GM12878 (cell line): ENCODE results near the gene DYNC2LI1. TPM values are rescaled to one million over a fixed set of nuclear protein-coding genes. Genes with fewer than 3 reads are reported as not detected.

Source experiments
- ATAC-seq: fragments of 200-7000 bp; cut with Tn5 transposase; 3 replicates; pipeline ENCODE4 v1.9.1; 2020; ENCODE audit warnings: mild to moderate bottlenecking, moderate library complexity
- BruUV-seq: library from RNA; stranded (reverse); fragments of 400-500 nt; replicated peaks from 2 replicates; lab custom pipeline; 2021; lab: Mats Ljungman, UMichigan
- CTCF ChIA-PET: fragments of 300-600 bp; sonication (Branson Sonifier 250); formaldehyde crosslinking; extraction: SDS; loops from one replicate; lab custom pipeline; 2021; ENCODE audit warnings: inconsistent platforms; lab: Yijun Ruan, JAX
- POLR2A ChIA-PET: fragments of 350-600 bp; formaldehyde crosslinking; extraction: SDS; loops from one replicate; lab custom pipeline; 2021; ENCODE audit warnings: inconsistent platforms; lab: Charles Lee
- RAD21 ChIA-PET: fragments of 300-600 bp; sonication (Branson Sonifier 250); formaldehyde crosslinking; loops from one replicate; lab custom pipeline; 2023; ENCODE audit warnings: antibody characterized with exemption; ENCODE audit not compliant: unreplicated experiment; lab: Charles Lee
- SMC1A ChIA-PET: fragments of 300-600 bp; sonication (Branson Sonifier 250); formaldehyde crosslinking; loops from one replicate; lab custom pipeline; 2023; ENCODE audit not compliant: unreplicated experiment, uncharacterized antibody; lab: Charles Lee
- DNase-seq: peaks from one replicate; pipeline ENCODE4 v3.0.0-alpha.2; 2011; ENCODE audit warnings: low read depth, low spot score
- FAIRE-seq: peaks from 3 replicates; lab custom pipeline; 2011; peaks lifted over from hg19 to GRCh38; lab: Jason Lieb, UNC
- H2AFZ ChIP-seq: 2 replicates; pipeline ENCODE4 v1.6.0; 2011; ENCODE audit warnings: low read depth, low read length, control low read depth; ENCODE audit not compliant: control insufficient read depth
- H3K27ac ChIP-seq: 2 replicates; pipeline ENCODE4 v1.5.1; 2011; ENCODE audit warnings: control low read depth; ENCODE audit not compliant: control insufficient read depth, insufficient read depth
- H3K27me3 ChIP-seq, 2 experiments: replicated peaks in 1 of 2; 2 replicates each; pipeline versions ENCODE4 v1.6.0 to v1.6.1; 2011; ENCODE audit warnings: low read length in 1 of 2; ENCODE audit not compliant: control insufficient read depth in 2 of 2, insufficient read depth in 2 of 2
- H3K36me3 ChIP-seq, 2 experiments: 2 replicates each; pipeline ENCODE4 v1.5.1; 2011; ENCODE audit warnings: low read length in 1 of 2; ENCODE audit not compliant: control insufficient read depth in 2 of 2, insufficient read depth in 2 of 2
- H3K4me1 ChIP-seq: 2 replicates; pipeline ENCODE4 v1.6.1; 2011; ENCODE audit warnings: mild to moderate bottlenecking, low read length, moderate library complexity, mixed read lengths; ENCODE audit not compliant: control insufficient read depth, insufficient read depth
- H3K4me2 ChIP-seq: 2 replicates; pipeline ENCODE4 v1.6.0; 2011; ENCODE audit warnings: control low read depth; ENCODE audit not compliant: control insufficient read depth, insufficient read depth
- H3K4me3 ChIP-seq: fragments of 200-600 bp; sonication (generic); 2 replicates; pipeline ENCODE4 v1.5.1; 2016
- H3K79me2 ChIP-seq: 2 replicates; pipeline ENCODE4 v1.6.0; 2011; ENCODE audit warnings: low read length; ENCODE audit not compliant: control insufficient read depth, insufficient read depth
- H3K9ac ChIP-seq: 2 replicates; pipeline ENCODE4 v1.8.0; 2011; ENCODE audit warnings: low read length, control low read depth, mixed read lengths; ENCODE audit not compliant: control insufficient read depth, insufficient read depth
- H3K9me3 ChIP-seq: replicated peaks from 3 replicates; pipeline ENCODE4 v1.5.1; 2011; ENCODE audit warnings: mild to moderate bottlenecking, low read length; ENCODE audit not compliant: control insufficient read depth, insufficient read depth
- H4K20me1 ChIP-seq: 2 replicates; pipeline ENCODE4 v1.6.0; 2011; ENCODE audit not compliant: control insufficient read depth, insufficient read depth
- CHD2 ChIP-seq: IDR thresholded peaks from 2 replicates; pipeline ENCODE4 v1.6.1; 2011; ENCODE audit warnings: low read depth, low read length, improper control_type of control experiment, borderline replicate concordance
- NFYA ChIP-seq: IDR thresholded peaks from 2 replicates; pipeline ENCODE4 v1.6.1; 2011; ENCODE audit warnings: low read depth, mild to moderate bottlenecking, low read length, improper control_type of control experiment, borderline replicate concordance
- NFYB ChIP-seq: IDR thresholded peaks from 2 replicates; pipeline ENCODE4 v1.6.1; 2011; ENCODE audit warnings: low read depth, mild to moderate bottlenecking, low read length, improper control_type of control experiment, moderate library complexity; ENCODE audit not compliant: insufficient read depth
- NR2C1 ChIP-seq: fragments of 450-650 bp; IDR thresholded peaks from 2 replicates; pipeline ENCODE4 v1.6.1; 2017; ENCODE audit warnings: antibody characterized with exemption, mild to moderate bottlenecking, moderate library complexity
- PML ChIP-seq: IDR thresholded peaks from 2 replicates; pipeline ENCODE4 v1.6.1; 2012; ENCODE audit warnings: low read length, inconsistent platforms
- SP1 ChIP-seq: IDR thresholded peaks from one replicate; pipeline ENCODE4 v1.6.1; 2011; ENCODE audit warnings: low read depth, low read length
- SPI1 ChIP-seq: IDR thresholded peaks from 2 replicates; pipeline ENCODE4 v1.6.1; 2011; ENCODE audit warnings: low read depth, mild to moderate bottlenecking, low read length, moderate library complexity, borderline replicate concordance; ENCODE audit not compliant: insufficient read depth
- SREBF1 ChIP-seq: IDR thresholded peaks from 2 replicates; pipeline ENCODE4 v1.6.1; 2012; ENCODE audit warnings: mild to moderate bottlenecking, low read length
- ZNF622 ChIP-seq: fragments of 450-650 bp; IDR thresholded peaks from 2 replicates; pipeline ENCODE4 v1.6.1; 2017; ENCODE audit warnings: mild to moderate bottlenecking, inconsistent platforms
- ZZZ3 ChIP-seq: IDR thresholded peaks from 2 replicates; pipeline ENCODE4 v1.6.1; 2011; ENCODE audit warnings: low read depth; ENCODE audit not compliant: control insufficient read depth, insufficient read length
- WGBS: methylation state at CpG from one replicate; pipeline ENCODE4 v1.1.6; 2016; ENCODE audit warnings: low lambda C conversion rate; ENCODE audit not compliant: insufficient replicate concordance, insufficient coverage; ENCODE audit errors: missing lambda C conversion rate; 5-methylcytosine and 5-hydroxymethylcytosine counted together
- in situ Hi-C: fragments of 300-500 bp; cut with MboI; formaldehyde crosslinking; loops from 9 replicates; pipeline ENCODE4 v1.14.3; 2018; ENCODE audit warnings: mixed read lengths
- intact Hi-C: fragments of 100-400 bp; cut with micrococcal nuclease; formaldehyde crosslinking; loops from one replicate; pipeline ENCODE4 v1.14.2; 2022; ENCODE audit not compliant: unreplicated experiment
- polyA plus RNA-seq, 11 experiments: library from polyadenylated mRNA; depleted of rRNA in 4 of 11; unstranded in 6 of 11; stranded (reverse) in 5 of 11; fragments of >200 nt; fragmentation: Nextera tagmentation in 4 of 11; fragmentation: Illumina TruSeq in 1 of 11; extraction: Ambion mirVana in 4 of 11; extraction: Trizol in 1 of 11; gene quantifications; 1 replicate in 1 of 11; 2 replicates in 10 of 11; pipeline versions ENCODE4 v1.2.1 to v1.2.3, GENCODE V29; 2011 to 2016; ENCODE audit warnings: inconsistent platforms in 2 of 11, missing spikeins in 2 of 11, low read depth in 1 of 11
- total RNA-seq, 4 experiments: library from RNA; depleted of rRNA in 3 of 4; stranded (reverse); fragments of >200 nt in 3 of 4; fragmentation: Illumina TruSeq in 1 of 4; extraction: Trizol in 1 of 4; gene quantifications; 2 replicates each; pipeline versions ENCODE4 v1.2.1 to v1.2.3, GENCODE V29; 2013 to 2021
- TF ChIP-seq, protein P1 (sequence below): fragments of 450-650 bp; IDR thresholded peaks from 2 replicates; pipeline ENCODE4 v1.6.1; 2017; ENCODE audit warnings: borderline replicate concordance
- TF ChIP-seq, protein P2 (sequence below): IDR thresholded peaks from 2 replicates; pipeline ENCODE4 v1.6.1; 2012; ENCODE audit warnings: low read depth, low read length, improper control_type of control experiment

DYNC2LI1 gene
- total and polyA plus RNA-seq, 10 of the 15 experiments (the other 5 are each of a cell fraction or from before 2014, with no cell fraction given) = 9.5 to 27.3 (median 19.3) TPM

DNA sequence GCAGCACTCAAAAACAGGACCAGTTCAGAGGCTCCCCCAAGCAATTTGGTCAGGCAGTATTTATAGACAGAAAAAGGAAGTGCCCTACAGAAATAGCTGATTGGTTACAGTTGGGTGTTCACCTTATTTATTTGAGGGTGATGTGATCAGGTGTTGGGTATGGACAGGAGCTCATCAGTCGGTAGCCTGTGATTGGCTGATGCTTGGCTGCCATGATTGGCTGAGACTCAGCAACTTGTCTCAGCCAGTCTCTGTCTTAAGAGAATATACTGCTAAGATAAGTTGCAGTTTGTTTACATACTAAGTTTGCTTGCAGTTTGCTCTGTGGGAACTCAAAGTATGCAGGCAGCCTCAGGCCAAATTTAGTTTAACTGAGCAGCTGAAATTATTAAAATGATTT, 74.4 kb downstream of the DYNC2LI1 start:
- FAIRE-seq = no peak
- Histone ChIP-seq H3K9ac (no peak overlapping the region), H2AFZ (no peak overlapping the region), H3K27ac (no peak overlapping the region), H3K4me2 (no peak overlapping the region), H3K4me3 (no peak overlapping the region), H4K20me1 (no peaks in the 10 kb centered on the region), H3K9me3 (no peaks in the 10 kb centered on the region), H3K4me1 (no peaks in the 10 kb centered on the region), H3K79me2 (no peaks in the 10 kb centered on the region), H3K27me3 (no peaks in the 10 kb centered on the region; a peak in 1 of 4 replicates), H3K36me3 (no peaks in the 10 kb centered on the region)
- SMC1A ChIA-PET = no interaction called here
- BruUV-seq = no TSS peak
- WGBS = 0% methylated on average over 1 of the region's 1 CpG
- no peak for DNase-seq
- CTCF ChIA-PET = no interaction called here
- peak; percentile 51; the same call in 2 of the 3 replicates for ATAC-seq
- RAD21 ChIA-PET = no interaction called here
- TF ChIP-seq PML (no peak), SPI1 (peak; percentile 61), NFYB (peak; percentile 72; the same call in 1 of the 2 replicates)
- intact Hi-C loops (no loop called here), in situ Hi-C loops (no loop called here)
- POLR2A ChIA-PET = no interaction called here

DNA sequence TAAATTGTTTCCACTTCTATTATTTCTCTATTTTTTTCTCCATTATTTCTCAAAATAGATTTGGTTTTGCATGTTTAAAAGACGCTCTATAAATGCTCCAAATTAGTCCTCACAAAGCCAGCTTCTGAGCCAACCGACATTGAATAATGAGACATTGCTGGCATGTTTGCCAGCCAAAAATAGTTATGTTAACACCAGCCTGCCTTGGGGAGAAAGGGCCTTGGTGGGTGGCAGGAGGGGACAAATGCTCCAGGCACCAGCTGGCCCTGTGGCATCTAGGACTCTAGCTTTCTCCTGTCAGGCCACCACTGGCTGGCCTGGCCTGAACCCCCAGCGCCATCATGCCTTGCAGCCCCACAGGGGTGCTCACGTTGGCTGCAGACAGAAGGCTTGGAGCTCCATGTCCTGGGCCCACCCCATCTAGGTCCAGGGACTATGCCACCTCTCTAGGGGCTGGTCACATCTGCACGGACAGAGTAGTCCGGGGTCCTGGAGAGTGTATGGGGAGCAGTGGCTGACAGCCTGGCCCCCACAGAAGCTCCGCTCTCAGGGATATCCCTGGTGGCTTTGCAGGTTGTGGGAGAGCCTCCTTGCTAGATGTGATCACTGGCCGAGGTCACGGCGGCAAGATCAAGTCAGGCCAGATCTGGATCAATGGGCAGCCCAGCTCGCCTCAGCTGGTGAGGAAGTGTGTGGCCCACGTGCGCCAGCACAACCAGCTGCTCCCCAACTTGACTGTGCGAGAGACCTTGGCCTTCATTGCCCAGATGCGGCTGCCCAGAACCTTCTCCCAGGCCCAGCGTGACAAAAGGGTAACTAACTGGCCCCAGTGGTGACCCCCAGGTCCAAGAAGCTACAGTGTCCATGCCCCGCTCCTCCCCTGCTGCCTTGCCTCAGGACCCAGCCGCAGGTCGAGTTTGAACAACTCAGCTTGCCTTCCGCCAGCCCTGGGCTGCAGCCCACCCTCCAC, 77.5 kb downstream of the DYNC2LI1 start:
- FAIRE-seq = no peak
- H3K4me2 ChIP-seq = no peak overlapping the region
- intact Hi-C loops (no loop called here), in situ Hi-C loops (no loop called here)
- no peaks in the 10 kb centered on the region for H3K79me2 ChIP-seq
- no peak overlapping the region for H3K9ac ChIP-seq
- H3K27me3 ChIP-seq = no peaks in the 10 kb centered on the region
- ChIA-PET SMC1A (no interaction called here), POLR2A (no interaction called here), CTCF (no interaction called here), RAD21 (no interaction called here)
- no peak for DNase-seq
- H3K4me1 ChIP-seq = no peaks in the 10 kb centered on the region
- H3K36me3 ChIP-seq = no peaks in the 10 kb centered on the region
- WGBS = 30% methylated on average over 20 of the region's 20 CpGs
- no peak overlapping the region for H3K27ac ChIP-seq
- ATAC-seq = no peak
- H2AFZ ChIP-seq = no peak overlapping the region
- H4K20me1 ChIP-seq = no peaks in the 10 kb centered on the region
- TF ChIP-seq CHD2 (no peak), SREBF1 (no peak), ZNF622 (no peak), ZZZ3 (no peak), NFYA (no peak), NR2C1 (no peak), SP1 (no peak)
- TF ChIP-seq, protein P1, sequence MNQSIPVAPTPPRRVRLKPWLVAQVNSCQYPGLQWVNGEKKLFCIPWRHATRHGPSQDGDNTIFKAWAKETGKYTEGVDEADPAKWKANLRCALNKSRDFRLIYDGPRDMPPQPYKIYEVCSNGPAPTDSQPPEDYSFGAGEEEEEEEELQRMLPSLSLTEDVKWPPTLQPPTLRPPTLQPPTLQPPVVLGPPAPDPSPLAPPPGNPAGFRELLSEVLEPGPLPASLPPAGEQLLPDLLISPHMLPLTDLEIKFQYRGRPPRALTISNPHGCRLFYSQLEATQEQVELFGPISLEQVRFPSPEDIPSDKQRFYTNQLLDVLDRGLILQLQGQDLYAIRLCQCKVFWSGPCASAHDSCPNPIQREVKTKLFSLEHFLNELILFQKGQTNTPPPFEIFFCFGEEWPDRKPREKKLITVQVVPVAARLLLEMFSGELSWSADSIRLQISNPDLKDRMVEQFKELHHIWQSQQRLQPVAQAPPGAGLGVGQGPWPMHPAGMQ = no peak
- TF ChIP-seq, protein P2, sequence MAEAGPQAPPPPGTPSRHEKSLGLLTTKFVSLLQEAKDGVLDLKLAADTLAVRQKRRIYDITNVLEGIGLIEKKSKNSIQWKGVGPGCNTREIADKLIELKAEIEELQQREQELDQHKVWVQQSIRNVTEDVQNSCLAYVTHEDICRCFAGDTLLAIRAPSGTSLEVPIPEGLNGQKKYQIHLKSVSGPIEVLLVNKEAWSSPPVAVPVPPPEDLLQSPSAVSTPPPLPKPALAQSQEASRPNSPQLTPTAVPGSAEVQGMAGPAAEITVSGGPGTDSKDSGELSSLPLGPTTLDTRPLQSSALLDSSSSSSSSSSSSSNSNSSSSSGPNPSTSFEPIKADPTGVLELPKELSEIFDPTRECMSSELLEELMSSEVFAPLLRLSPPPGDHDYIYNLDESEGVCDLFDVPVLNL = no peak
- no peak overlapping the region for H3K4me3 ChIP-seq
- no TSS peak for BruUV-seq
- H3K9me3 ChIP-seq = no peaks in the 10 kb centered on the region
